HG03378 (cell line): Measurements from ENCODE around the gene AKT1.
"Not testable (repeated sequence)": the region's sequence is repeated elsewhere in the genome, so short reads cannot be mapped to it uniquely, and the experiment has no call there.

Experiments
- ATAC-seq: cut with Tn5 transposase; IDR thresholded peaks from one replicate; pipeline ENCODE4 v1.9.1; 2021; ENCODE audit warnings: mild to moderate bottlenecking, moderate library complexity; ENCODE audit not compliant: unreplicated experiment

AKT1 gene

GRCh38 chr14:104819361-104819781, 23.8 kb upstream of the AKT1 start:
- ATAC-seq, result no peak

- no peak for ATAC-seq
These were observed 23.2 kb upstream of the AKT1 start for GRCh38 chr14:104818714-104819161.

GRCh38 chr14:104817930-104818713, 22.6 kb upstream of the AKT1 start:
- ATAC-seq, result no peak

- peak; percentile 7 for ATAC-seq
These were observed 21.0 kb upstream of the AKT1 start for GRCh38 chr14:104816616-104816884.

GRCh38 chr14:104814701-104815100, 19.2 kb upstream of the AKT1 start:
- ATAC-seq, result not testable (repeated sequence)

- no peak for ATAC-seq
These were observed 17.7 kb upstream of the AKT1 start for GRCh38 chr14:104813286-104813685.

GRCh38 chr14:104810316-104810715, 14.8 kb upstream of the AKT1 start:
- ATAC-seq, result no peak

GRCh38 chr14:104808456-104808855, 12.9 kb upstream of the AKT1 start:
- ATAC-seq, result no peak

- no peak for ATAC-seq
These were observed 11.3 kb upstream of the AKT1 start for GRCh38 chr14:104806625-104807465.

GRCh38 chr14:104805941-104806624, 10.5 kb upstream of the AKT1 start:
- no peak for ATAC-seq

- no peak for ATAC-seq
These were observed 9.8 kb upstream of the AKT1 start for GRCh38 chr14:104805326-104805678.

GRCh38 chr14:104804481-104805325, 9.2 kb upstream of the AKT1 start:
- no peak for ATAC-seq

GRCh38 chr14:104803912-104804410, 8.4 kb upstream of the AKT1 start:
- no peak for ATAC-seq

GRCh38 chr14:104803280-104803911, 7.8 kb upstream of the AKT1 start:
- ATAC-seq, result no peak

- ATAC-seq, result no peak
These were observed 7.0 kb upstream of the AKT1 start for GRCh38 chr14:104802394-104803184.

GRCh38 chr14:104801520-104802393, 6.2 kb upstream of the AKT1 start:
- no peak for ATAC-seq

- ATAC-seq, result no peak
These were observed 5.4 kb upstream of the AKT1 start, which contains the start of gene ZBTB42 for GRCh38 chr14:104800771-104801519. Gene ZBTB42, plus strand, starts transcription at chr14:104801101. Its CDS starts 97 bp downstream, at chr14:104801198.
